GM18511 (cell line): ENCODE data around the gene TINCR.

ENCODE experiments used
- ATAC-seq: cut with Tn5 transposase; IDR thresholded peaks from one replicate; pipeline ENCODE4 v1.9.1; 2021; ENCODE audit warnings: mild to moderate bottlenecking, moderate library complexity; ENCODE audit not compliant: unreplicated experiment

The TINCR gene

DNA sequence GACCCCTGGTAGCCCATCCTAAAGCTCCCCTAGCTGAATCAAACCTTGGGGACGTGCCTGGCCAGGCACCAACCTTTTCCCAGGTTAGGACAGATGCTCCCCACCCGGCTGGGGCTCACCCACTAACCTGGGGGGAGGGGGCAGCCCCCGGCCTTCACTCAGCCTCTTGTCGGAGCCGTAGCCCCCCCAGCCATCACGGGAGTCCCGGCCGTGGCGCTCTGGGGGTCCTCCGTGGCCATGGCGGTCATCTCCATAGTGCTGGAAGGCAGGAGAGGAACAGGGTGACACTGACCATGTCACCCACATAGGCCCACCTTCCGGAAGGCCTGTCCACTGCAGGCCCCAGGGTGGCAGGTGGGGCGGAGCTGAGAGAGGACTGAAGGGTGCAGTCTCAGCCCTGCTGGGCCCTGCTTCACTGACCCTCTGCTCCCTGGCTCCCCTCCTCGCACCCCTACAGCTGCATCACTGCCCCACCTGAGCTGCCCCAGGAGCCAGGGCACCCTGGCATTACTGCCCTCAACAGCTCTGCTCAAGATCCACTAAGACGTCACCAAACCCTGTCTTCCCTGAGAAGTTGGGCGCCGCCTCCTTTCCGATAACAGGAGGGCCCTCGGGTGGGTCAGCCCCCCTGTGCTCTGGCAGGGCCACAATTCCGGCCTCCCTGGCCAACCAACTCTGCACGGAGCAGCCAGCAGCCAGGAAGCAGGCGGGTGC, 22.6 kb upstream of the TINCR start:
- no peak for ATAC-seq

DNA sequence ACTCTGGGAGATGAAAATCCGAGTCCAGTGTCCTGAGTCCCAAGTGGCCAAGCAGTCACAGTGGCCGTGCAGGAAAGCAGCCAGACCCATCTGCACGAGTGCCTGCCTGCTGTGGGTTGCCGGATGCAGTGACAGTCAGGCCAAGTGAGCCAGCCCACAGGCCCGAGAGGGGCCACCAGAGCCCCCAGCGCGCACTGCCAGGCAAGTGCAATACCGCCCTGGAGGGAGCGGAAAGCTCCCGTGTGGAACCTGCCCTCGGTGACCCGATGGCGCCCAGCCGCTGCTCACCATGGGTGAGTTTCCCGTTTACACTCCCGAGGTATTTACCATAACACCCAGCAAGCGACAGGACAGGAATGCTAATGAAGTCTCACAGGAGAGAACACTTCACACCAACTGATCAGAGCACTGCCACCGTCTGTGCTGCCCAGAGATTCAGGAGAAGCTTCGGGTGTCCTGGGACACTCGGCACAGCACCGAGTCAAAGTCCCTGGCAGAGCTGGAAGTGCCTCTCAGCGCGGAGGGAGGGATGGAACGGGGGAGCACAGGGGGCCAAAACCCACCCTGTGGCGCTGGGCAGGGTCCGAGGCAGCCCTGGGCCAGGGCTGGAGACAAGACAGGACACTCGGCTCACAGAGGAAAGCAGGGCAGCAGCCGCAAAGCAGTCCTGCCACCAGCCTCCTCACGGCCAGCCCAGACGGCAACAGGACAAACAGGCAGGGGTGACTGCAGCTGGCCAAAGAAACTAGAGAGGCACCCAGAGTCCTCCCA, 21.3 kb upstream of the TINCR start:
- ATAC-seq, result no peak

DNA sequence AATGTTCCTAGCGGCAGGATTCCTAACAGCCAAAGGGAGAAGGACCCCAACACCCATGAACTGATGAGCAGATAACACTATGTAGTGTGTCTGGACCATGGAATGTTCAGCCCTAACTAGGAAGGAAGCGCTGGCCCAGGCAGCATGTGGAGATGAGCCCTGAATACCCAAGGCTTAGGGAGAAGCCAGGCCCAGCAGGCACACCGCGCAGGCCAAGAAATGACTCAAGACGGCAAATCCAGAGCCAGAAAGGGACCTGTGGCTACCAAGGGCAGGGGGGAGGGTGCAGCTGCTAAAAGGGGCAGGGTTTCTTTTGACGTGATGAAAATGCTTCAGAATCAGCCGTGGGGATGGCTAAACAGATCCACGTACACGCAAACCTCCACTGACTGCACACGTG, 20.7 kb upstream of the TINCR start:
- ATAC-seq, result no peak

DNA sequence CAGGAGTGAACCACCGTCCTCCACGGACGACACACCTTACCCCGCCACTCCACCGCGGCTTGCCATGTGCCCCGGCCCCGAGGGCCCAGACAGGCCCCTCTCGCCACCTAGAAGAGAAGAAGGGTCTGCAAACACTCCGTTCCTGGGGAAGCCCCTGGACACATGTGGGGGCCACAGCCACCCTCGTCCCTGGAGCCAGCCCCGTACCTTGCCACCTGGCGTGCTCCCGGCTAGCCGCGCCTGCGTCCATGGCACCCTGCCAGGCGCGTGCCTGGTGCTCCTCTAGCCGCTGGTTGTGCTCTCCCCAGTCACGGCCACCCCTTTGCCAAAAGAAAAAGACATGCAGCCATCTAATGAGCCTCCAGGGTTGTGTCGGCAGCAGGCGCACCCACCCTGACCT, 19.9 kb upstream of the TINCR start:
- ATAC-seq, result no peak

DNA sequence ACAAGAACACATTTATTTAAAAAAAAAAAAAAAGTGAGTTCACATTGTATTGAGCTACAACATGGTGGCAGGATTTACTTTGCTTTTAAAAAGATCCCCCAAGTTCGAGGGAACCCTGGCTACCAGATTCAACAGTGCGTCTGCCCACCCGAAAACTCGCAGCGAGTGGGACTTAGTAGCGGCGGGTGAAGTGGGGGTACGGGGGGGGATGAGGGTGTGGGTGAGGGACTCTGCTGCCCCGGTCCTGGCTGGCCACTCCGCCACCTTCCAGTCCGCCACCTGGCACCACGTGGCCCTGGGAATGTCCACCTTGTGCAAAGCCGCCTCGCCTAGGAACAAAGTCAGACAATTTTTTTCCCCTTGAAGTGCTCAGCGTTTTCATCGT, 19.3 kb upstream of the TINCR start:
- no peak for ATAC-seq

DNA sequence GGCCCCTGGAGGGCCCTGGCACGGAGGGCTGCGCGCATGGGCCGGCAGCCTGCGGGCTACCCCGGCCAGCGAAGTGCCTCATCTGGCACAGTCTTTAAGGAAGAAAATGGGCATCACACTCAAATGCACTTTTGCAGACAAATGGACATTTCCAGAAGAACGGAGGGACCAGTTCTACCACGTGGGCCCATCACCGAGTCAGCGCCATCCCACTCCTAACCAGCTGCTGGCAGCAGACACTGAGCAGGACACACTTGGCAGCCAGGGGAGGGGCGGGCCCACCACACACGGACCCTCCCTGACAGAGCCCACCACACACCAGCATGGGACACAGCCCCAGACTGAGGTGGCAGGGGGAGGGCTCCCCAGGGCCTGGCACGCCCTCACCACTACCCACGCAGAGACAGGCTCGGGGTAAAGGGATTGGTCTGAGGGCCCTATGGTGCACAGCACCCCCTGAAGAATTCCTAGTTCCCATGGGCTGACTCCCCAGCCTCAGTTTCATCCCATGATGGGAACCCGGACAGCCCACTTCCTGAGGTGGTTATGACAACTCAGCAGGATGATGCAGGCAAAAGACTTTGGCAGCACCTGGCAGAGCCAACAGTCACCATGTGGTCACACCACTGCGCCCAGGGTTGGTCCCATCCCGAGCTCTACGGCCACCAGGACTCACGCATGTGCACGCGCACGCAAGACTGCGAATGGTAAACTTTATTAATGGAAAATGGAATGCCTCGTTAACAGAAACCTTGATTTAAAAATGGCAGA, 18.7 kb upstream of the TINCR start:
- ATAC-seq, result no peak

DNA sequence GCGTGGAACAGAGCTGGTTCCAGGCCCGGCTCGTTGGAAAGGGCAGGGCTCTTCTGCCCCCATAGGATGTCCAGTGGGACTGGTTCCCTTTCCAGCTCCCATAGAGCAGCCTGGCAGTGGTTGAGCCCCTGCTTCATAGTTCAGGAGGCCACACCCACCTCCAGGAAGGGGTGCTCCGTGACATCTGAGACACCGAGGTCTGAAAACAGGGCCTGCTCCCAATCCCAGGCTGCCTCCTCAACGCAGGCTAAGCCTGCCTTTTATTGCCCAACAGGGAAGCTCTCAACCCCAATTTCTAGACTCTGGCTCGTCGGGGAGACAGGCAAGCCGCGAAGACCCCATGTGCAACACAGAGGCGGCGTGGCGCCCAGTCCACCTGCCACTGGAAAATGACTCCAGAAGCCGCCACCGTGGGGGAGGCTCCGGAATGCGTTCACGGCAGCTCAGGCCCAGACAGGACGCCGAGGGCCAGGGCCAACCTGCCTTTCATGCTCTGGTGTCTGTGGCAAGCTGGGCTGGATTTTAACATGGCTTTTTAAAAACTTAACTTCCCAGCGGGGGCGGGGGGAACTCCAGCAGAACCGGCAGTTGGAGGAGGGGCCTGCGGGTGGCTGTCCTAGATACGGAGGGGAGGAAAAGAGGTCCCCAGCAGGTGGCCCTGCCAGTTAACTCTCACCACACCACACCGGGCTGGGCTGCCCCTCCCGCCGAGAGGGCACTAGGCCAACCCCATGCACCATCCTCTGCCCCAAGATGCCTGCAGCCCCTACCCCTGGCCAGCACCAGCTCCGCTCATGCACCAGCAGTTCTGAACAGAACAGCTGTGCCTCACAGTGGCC, 17.9 kb upstream of the TINCR start:
- no peak for ATAC-seq

DNA sequence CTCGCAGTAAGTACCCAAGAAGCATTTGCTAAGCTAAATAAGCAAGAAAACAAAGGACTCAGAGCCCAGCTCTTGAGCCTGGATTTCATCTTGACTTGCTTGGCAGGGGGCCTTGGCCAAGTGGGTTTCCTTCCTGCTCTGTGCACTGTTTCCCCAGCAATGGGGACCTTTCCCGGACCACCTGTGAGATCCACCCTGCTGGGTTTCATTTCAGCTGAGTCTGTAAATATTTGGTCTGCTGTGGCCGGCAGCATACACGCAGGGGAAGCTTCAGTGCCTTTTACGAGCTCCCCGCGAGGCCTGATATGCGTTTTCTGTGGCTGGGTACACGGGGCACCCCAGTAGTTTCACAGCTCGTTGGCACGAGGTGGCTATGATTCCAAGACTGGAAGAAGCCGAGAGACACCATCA, 12.4 kb upstream of the TINCR start:
- no peak for ATAC-seq

DNA sequence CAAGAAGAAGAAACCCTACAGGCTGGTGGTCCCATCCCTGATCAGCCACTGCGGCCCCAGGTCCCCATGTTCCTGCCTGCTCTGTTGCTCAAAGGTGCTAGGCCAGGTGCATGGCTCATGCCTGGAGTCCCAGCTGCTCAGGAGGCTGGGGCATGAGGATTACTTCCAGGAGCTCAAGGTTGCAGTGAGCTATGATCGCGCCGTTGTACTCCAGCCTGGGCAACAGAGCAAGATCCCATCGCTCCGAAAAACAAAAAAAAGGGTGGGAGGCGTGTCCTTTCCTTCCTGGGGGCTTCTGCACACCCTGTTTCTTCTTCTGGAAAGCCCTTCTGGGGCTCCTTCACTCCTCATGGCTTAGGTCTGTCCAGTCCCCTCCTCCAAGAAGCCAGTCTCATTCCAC, 11.9 kb upstream of the TINCR start:
- ATAC-seq, result no peak

DNA sequence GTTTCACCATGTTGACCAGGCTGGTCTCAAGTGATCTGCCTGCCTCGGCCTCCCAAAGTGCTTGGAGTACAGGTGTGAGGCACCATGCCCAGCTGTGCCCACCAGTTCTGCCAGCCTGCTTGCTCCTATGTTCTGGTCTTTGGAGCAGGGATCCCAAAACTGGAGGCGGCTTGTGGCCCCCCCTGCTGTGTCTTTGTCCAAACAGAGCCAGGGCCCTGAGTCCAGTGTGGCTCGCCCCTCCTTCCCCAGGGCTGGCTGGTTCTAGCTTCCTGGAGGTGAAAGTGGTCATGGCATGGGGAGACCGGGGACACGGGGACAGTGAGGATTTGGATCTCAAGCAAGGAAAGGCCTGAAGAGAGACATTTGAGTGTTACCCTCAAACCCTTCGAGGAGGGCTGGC, 11.5 kb upstream of the TINCR start:
- ATAC-seq, result no peak

DNA sequence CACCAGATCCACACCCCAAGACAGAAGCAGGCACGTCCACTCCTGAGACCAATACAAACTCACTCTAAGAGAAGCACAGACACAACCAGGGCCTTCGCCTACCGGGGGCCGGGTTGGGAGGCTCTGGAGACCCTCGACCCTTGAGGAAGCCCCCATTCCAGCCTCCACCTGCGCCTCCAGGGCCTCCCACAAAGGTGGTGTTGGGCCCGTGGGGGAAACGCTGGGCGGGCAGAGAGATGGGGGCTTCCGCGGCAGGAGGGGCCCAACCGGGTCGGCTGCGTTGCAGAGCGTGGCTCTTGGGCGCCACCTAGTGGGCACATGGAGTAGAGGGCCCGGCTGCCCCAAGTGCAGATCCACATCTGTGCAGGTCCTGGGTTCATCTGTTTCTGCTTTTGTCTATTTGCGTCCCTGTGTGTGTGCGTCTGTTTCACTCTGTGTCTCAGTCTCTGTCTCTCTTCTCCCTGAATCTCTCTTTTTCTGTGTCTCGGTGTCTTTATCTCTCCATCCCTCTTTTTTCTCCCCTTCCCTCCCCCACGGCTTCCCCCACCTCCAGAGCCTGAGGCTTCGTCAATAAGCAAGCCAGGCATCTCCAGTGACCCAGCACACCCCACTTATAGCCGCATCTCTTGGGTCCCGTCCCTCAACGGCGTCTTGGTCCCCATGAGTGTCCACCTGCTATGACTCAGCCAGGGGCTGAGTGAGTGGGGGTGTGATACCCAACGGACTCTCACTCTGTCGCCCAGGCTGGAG, 10.5 kb upstream of the TINCR start:
- no peak for ATAC-seq

DNA sequence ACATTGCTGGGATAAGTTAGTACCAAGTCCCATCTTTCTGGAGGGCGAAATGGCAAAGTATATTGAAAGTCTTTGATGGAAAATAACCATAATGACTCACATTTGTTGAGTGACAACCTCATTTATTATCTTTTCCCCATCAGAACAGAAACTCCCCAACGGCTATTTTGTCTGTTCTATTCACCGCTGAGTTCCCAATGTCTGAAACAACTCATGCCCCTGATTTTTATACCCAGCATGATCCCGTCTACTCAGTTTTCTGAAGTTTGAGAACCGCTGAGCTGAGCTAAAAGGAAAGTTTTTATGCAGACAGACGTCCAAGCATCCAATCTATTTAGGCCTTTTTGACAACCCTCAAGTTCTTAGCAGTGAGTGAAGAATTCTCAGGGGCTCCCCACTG, 7.8 kb upstream of the TINCR start:
- no peak for ATAC-seq

DNA sequence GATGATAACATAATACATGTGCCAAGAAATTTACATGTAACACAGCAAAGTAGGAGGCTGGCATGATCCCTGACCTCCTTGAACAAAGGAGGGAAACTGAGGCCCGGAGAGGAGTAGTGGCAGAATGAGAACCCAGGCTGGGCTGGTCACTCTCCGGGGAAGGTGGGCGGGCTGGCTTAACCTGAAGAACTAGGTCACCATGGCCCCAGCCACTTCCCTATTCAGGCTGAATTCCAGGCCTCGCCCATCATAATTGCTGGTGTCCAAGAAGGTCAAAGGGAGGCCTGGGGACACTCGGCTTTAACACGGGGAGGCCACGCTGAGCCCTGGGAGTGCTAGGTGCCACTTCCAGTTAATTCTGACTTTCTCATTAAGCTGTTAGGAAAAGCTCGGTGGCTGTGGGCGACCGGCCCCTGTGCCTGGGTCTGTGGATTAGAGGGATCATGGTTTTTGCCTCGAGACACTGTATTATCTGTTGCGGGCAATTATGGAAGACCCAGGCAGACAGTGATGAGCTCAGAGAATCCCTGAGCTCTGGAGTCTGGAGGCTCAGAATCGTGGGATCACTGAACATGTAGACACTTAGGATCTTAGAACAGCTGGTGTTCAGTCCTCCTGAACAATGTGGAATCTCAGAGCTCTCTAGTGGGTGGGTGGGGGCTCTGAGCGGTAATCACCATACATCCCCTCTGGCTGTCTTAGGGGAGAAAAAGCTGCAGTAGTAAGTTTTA, 5.0 kb upstream of the TINCR start:
- no peak for ATAC-seq

DNA sequence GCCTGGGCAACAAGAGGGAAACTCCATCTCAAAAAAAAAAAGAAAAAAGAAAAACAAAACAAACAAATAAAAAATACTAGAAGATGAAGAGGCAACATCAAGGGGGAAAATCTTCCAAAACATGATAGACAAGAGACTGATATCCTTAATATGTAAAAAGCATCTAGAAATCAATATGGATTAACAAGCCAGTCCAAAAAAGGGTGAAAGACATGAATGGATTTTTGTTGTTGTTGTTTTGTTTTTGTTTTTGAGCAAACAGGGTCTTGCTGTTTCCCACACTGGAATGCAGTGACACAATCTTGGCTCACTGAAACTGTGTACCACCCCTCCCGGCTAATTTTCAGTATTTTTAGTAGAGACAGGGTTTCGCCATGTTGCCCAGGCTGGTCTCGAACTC, 4.0 kb upstream of the TINCR start:
- ATAC-seq, result no peak

DNA sequence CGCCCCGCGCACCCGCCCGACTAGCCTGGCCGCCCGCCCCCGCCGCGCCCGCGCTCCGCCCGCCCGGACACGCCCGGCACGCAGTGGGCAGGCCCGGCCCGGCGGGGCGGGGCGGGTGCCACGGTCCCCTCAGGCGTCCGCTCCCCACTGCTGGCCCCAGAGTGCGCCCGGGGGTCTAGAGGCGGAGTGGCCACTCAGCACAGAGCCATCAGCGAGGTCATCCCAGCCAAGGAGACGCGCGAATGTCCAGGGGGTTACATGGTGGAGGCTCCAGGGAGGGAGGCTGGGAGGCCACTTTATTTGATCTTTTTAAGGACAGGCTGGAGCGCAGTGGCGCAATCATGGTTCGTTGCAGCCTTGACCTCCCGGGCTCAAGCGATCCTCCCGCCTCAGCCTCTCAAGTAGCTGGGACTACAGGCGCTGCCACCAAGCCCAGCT, 236 bp upstream of the TINCR start:
- no peak for ATAC-seq

DNA sequence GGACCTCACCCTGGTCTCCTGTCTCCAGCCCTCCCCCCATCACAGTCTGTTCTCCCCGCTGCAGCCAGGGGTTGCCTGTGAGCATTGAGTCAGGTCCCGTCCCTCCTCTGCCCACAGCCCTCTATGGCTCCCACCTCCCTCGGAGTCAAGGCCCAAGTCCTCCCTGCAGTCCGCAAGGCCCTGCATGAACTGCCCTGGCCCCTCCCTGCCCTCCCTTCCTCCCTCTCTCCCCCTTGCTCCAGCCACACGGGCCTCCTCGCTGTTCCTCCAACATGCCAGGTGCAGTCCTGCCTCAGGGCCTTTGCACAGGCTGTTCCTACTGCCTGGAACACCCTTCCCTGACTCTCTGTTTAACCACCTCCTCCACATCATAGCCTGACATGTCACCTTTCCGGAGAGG, 2.8 kb downstream of the TINCR start:
- ATAC-seq, result no peak

DNA sequence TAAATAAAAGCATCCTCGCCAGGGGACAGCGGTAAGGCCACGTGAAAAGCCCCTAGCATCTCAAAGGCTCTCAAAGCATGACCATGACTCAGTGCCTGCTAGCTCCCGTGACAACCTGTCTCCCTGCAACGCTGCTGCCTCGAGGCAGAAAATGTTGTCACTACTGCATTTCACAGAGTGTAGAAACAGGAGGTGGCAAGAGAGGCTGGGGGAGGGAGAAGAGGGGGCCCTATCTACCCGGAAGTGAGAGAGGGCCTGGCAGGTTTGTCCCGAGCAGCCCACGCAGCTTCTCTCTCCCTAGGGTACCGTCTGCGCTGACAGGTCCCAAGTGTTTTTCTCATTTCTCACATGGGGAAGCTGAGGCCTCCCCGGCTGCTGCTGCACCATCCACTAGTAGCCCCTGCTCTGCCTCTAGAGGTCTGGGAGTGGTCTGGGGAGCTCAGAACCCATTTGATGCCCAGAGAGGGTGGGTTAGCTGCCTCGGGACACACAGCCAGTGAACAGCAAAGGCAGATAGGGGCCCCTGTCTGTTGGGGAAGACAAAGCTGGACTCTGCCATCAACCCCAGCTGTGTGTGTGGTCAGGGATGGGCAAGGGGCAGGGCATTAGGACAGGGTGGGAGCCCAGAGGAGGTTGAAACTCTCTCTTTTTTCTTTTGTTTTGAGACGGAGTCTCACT, 3.7 kb downstream of the TINCR start:
- ATAC-seq, result no peak

DNA sequence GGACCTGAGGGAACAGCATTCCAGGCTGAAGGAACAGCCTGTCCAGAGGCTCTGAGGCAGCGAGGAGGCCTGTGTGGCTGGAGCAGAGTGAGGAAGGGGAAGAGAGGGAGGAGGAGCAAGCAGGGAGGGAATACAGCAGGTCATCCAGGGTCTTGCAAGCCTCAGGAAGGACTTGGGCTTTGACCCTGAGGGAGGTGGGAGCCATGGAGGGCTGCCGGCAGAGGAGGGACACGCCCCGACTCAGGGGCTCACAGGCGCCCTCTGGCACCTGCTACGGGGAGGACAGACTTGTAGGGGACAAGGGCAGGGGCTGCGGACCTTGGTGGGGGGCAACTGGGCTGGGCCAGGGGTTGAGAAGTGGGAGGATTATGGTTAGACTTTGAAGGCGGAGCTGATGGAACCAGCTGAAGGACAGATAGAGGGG, 4.7 kb downstream of the TINCR start:
- ATAC-seq, result no peak

DNA sequence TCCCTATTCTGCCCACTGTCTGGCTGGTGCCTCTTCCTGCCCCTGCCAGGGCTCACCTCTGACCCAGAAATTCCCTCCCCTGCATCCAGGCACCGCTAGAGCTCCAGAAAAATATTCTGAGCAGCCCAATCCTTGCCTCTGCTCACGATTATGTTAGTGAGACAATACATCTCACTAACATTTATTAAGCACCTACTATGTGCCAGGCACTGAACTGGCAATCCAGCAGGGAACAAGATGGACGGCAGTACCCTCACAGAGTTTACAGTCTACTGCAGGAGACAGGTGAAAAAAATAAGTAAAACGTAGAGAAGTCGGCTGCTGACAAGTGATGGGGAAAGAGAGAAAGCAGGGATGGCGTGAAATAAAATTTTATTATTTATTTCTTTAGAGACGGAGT, 5.5 kb downstream of the TINCR start:
- no peak for ATAC-seq
